ENCODE measurements around the gene BCL2L2.

BCL2L2 gene

GRCh38 chr14:23355871-23356435, 49.3 kb downstream of the BCL2L2 start:
- Histone ChIP-seq H3K9ac (ENCODE audit: low read length) (no peak overlapping the region), H3K4me3 (ENCODE audit: low read length) (no peak overlapping the region), H3K4me1 (ENCODE audit: control insufficient read depth, insufficient read depth, low read length) (peaks cover 9% of the 10 kb centered on the region), H3K9me3 (ENCODE audit: control insufficient read depth, low read length) (no peaks in the 10 kb centered on the region), H3K36me3 (ENCODE audit: control insufficient read depth, insufficient read depth, low read length) (no peaks in the 10 kb centered on the region), H3K27me3 (ENCODE audit: control insufficient read depth, insufficient read depth, low read length) (peaks cover 34% of the 10 kb centered on the region)

GRCh38 chr14:23356662-23357061, 50.0 kb downstream of the BCL2L2 start:
- peaks cover 27% of the 10 kb centered on the region for H3K27me3 ChIP-seq (ENCODE audit: control insufficient read depth, insufficient read depth, low read length)
- no peaks in the 10 kb centered on the region for H3K36me3 ChIP-seq (ENCODE audit: control insufficient read depth, insufficient read depth, low read length)
- peaks cover 8% of the 10 kb centered on the region for H3K4me1 ChIP-seq (ENCODE audit: control insufficient read depth, insufficient read depth, low read length)
- no peak overlapping the region for H3K4me3 ChIP-seq (ENCODE audit: low read length)
- H3K9ac ChIP-seq (ENCODE audit: low read length), result no peak overlapping the region
- H3K9me3 ChIP-seq (ENCODE audit: control insufficient read depth, low read length), result no peaks in the 10 kb centered on the region

- H3K36me3 ChIP-seq (ENCODE audit: control insufficient read depth, insufficient read depth, low read length), result no peaks in the 10 kb centered on the region
- H3K4me1 ChIP-seq (ENCODE audit: control insufficient read depth, insufficient read depth, low read length), result peaks cover 4% of the 10 kb centered on the region
- H3K4me3 ChIP-seq (ENCODE audit: low read length), result no peak overlapping the region
- H3K27me3 ChIP-seq (ENCODE audit: control insufficient read depth, insufficient read depth, low read length), result peaks cover 21% of the 10 kb centered on the region
- no peaks in the 10 kb centered on the region for H3K9me3 ChIP-seq (ENCODE audit: control insufficient read depth, low read length)
- no peak overlapping the region for H3K9ac ChIP-seq (ENCODE audit: low read length)
Measured at GRCh38 chr14:23357261-23357660, 50.6 kb downstream of the BCL2L2 start.

GRCh38 chr14:23358042-23358441, 51.4 kb downstream of the BCL2L2 start:
- peaks cover 1% of the 10 kb centered on the region for H3K4me1 ChIP-seq (ENCODE audit: control insufficient read depth, insufficient read depth, low read length)
- peaks cover 13% of the 10 kb centered on the region for H3K27me3 ChIP-seq (ENCODE audit: control insufficient read depth, insufficient read depth, low read length)
- H3K9me3 ChIP-seq (ENCODE audit: control insufficient read depth, low read length), result no peaks in the 10 kb centered on the region
- no peak overlapping the region for H3K9ac ChIP-seq (ENCODE audit: low read length)
- H3K36me3 ChIP-seq (ENCODE audit: control insufficient read depth, insufficient read depth, low read length), result no peaks in the 10 kb centered on the region
- no peak overlapping the region for H3K4me3 ChIP-seq (ENCODE audit: low read length)

GRCh38 chr14:23358553-23359166, 52.0 kb downstream of the BCL2L2 start:
- H3K9ac ChIP-seq (ENCODE audit: low read length), result no peak overlapping the region
- H3K36me3 ChIP-seq (ENCODE audit: control insufficient read depth, insufficient read depth, low read length), result no peaks in the 10 kb centered on the region
- no peaks in the 10 kb centered on the region for H3K4me1 ChIP-seq (ENCODE audit: control insufficient read depth, insufficient read depth, low read length)
- no peak overlapping the region for H3K4me3 ChIP-seq (ENCODE audit: low read length)
- peaks cover 8% of the 10 kb centered on the region for H3K27me3 ChIP-seq (ENCODE audit: control insufficient read depth, insufficient read depth, low read length)
- H3K9me3 ChIP-seq (ENCODE audit: control insufficient read depth, low read length), result no peaks in the 10 kb centered on the region

- Histone ChIP-seq H3K4me1 (ENCODE audit: control insufficient read depth, insufficient read depth, low read length) (no peaks in the 10 kb centered on the region), H3K9ac (ENCODE audit: low read length) (no peak overlapping the region), H3K36me3 (ENCODE audit: control insufficient read depth, insufficient read depth, low read length) (no peaks in the 10 kb centered on the region), H3K27me3 (ENCODE audit: control insufficient read depth, insufficient read depth, low read length) (peaks cover 13% of the 10 kb centered on the region), H3K4me3 (ENCODE audit: low read length) (no peak overlapping the region), H3K9me3 (ENCODE audit: control insufficient read depth, low read length) (no peaks in the 10 kb centered on the region)
Measured at GRCh38 chr14:23359167-23359626, 52.6 kb downstream of the BCL2L2 start.

- H3K4me3 ChIP-seq (ENCODE audit: low read length), result no peak overlapping the region
- peaks cover 5% of the 10 kb centered on the region for H3K4me1 ChIP-seq (ENCODE audit: control insufficient read depth, insufficient read depth, low read length)
- H3K9me3 ChIP-seq (ENCODE audit: control insufficient read depth, low read length), result no peaks in the 10 kb centered on the region
- peaks cover 19% of the 10 kb centered on the region for H3K27me3 ChIP-seq (ENCODE audit: control insufficient read depth, insufficient read depth, low read length)
- no peaks in the 10 kb centered on the region for H3K36me3 ChIP-seq (ENCODE audit: control insufficient read depth, insufficient read depth, low read length)
- no peak overlapping the region for H3K9ac ChIP-seq (ENCODE audit: low read length)
Measured at GRCh38 chr14:23359722-23360447, 53.3 kb downstream of the BCL2L2 start.

- H3K9ac ChIP-seq (ENCODE audit: low read length), result no peak overlapping the region
- peaks cover 5% of the 10 kb centered on the region for H3K4me1 ChIP-seq (ENCODE audit: control insufficient read depth, insufficient read depth, low read length)
Measured at GRCh38 chr14:23360496-23360895, 53.9 kb downstream of the BCL2L2 start.

GRCh38 chr14:23361320-23361719, 54.7 kb downstream of the BCL2L2 start:
- Histone ChIP-seq H3K9me3 (ENCODE audit: control insufficient read depth, low read length) (no peaks in the 10 kb centered on the region), H3K4me3 (ENCODE audit: low read length) (no peak overlapping the region), H3K4me1 (ENCODE audit: control insufficient read depth, insufficient read depth, low read length) (peaks cover 5% of the 10 kb centered on the region), H3K36me3 (ENCODE audit: control insufficient read depth, insufficient read depth, low read length) (no peaks in the 10 kb centered on the region), H3K9ac (ENCODE audit: low read length) (no peak overlapping the region), H3K27me3 (ENCODE audit: control insufficient read depth, insufficient read depth, low read length) (peaks cover 27% of the 10 kb centered on the region)

More at GRCh38 chr14:23360496-23360895, 53.9 kb downstream of the BCL2L2 start:
- Histone ChIP-seq H3K4me3 (ENCODE audit: low read length) (no peak overlapping the region), H3K36me3 (ENCODE audit: control insufficient read depth, insufficient read depth, low read length) (no peaks in the 10 kb centered on the region), H3K27me3 (ENCODE audit: control insufficient read depth, insufficient read depth, low read length) (peaks cover 21% of the 10 kb centered on the region), H3K9me3 (ENCODE audit: control insufficient read depth, low read length) (no peaks in the 10 kb centered on the region)

Measured in mucosa of stomach (tissue), 1 donor.